Measurements from ENCODE around the gene STK40. TPM values are rescaled to one million over a fixed set of nuclear protein-coding genes. Genes with fewer than 3 reads are reported as not detected.
A peak's percentile ranks its signal among the peaks of the same experiment; 100 is the strongest.

STK40 gene
- total RNA-seq, 1 experiment from 2014 or later = 22.3 TPM

DNA sequence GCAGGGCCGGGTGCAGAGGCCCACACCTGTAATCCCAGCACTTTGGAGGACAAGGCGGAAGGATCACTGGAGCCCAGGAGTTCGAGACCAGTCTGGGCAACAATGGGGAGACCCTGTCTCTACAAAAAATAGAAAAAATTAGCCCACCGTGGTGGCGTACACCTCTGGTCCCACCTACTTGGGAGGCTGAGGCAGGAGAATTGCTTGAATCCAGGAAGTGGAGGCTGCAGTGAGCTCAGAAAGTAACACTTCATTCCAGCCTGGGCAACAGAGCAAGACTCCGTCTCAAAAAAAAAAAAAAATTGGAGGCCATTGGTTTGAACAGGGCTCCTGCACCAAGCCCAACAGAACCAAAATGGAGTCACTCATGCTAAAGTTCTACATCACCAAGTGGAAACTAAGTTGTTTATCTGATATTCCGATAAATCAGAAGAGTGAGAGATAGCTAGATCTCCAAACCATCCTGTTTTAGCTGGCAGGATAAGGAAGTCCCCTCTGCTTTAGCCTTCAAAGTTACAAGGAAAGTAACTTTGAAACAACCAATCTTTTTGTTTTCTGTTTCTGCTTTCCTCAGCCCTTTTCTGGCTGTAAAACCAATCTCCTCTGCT is 12.8 kb upstream of the STK40 start:
- no peak for DNase-seq (ENCODE audit: low read depth)

DNA sequence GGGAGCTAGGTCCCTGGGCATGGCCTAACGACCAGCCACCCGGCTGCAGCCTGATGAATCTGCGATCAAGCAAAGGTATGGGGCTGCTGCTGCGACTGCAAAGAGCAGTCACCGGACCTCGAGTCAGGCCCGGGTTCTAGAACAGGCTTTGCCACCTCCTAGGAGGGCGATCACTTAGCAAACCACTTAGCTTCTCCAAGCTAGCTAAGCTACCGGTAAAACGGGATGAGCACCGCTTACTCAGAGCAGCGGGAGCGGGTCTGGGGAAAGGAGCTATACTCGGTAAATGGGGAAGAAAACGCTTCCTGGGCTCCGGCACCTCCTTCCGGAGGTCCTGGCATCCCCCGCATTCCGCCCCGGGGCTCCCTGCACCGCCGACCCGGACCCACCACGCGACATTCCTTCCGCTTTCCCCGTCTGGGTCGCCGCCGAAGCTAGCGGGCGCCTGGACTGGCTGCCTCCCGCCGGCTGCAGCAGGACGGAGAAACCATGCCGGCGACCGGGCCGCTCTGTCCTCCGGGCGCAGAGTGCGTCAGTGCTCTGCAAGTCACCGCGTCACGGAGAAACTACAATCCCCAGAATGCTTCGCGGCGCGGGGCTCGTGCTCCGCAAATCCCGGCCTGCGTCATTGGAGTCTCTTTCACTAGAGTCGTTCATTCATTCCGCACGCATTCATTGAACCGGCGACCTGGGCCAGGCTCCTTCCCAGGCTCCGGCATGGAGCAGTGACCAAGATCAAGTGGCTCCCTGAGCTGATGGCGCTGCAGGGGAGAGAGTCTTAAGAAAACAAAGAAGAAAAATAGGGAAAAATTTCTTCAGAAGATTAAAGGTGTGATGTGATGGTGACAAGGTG is 11.9 kb upstream of the STK40 start, which contains the start of gene LSM10:
TSS of gene LSM10 (minus strand) at position 531 of the 853 bp plus-strand sequence. CDS start 3,779 bp downstream, outside the sequence.
- peak; percentile 92 for DNase-seq (ENCODE audit: low read depth)

DNA sequence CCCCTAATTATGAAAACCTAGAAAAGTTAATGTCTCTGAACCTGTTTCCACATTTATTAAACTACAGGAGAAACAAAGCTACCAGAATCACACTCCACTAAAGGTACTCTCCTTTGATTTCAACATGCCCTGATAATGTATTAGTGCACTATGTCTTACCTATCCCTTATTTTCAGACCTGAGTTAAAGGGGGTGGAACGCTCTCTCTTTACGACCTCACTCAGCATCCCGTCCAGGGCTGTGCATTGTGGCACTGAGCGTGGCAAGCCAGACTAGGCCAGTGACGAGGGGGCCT is 11.3 kb upstream of the STK40 start:
- DNase-seq (ENCODE audit: low read depth) = no peak

DNA sequence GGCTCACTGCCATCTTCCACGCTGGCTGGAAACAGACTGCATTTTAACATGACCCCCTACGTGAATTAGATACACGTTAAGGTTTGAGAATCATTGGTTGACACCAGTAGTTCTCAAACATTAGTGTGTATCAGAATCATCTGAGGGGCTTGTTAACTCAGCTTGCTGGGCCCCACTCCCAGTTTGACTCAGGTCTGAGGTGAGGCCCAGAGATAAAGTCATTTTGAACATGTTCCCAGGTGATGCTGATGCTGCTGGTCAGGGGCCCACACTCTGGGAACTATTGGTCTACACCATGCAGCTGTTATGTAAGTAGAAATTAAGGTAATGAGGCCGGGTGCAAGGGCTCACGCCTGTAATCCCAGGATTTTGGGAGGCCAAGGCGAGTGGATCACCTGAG is 10.6 kb upstream of the STK40 start:
- no peak for DNase-seq (ENCODE audit: low read depth)

DNA sequence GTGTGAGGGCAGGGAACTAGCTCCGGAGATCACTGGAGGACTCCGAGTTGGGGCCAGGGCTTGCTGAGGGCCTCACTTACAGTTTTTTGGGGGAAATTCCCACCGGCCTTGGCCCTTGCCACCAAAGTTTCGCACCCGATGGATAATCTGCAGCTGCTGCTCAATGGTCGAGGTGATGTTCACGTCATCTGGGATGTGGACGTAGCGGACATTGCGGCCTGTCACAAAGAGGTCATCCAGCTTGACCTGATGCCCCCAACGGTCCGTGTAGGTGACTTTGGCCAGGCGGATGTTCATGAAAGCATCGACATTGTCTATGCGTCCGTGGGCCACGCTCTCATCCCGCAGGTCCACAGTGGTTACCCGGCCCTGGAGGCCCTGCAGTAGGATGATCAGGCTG is 8.0 kb upstream of the STK40 start:
- DNase-seq (ENCODE audit: low read depth) = no peak

DNA sequence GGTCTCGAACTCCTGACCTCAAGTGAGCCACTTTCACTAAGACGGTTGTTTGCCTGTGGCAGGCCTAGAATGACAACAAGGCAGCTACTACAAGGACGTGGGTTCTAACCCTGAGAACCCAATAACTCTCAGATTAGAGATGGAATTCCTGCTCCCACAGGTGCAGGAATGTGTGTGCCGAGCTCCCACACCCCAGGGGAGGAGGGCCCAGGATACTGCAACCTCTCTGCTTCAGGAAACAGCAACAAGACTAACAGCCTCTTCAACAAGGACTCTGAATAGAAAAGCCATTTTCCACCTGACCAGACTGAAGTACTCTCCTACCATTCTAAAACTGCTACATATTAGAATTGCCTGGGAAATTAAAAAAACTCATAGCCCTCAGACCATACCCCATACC is 7.1 kb upstream of the STK40 start:
- no peak for DNase-seq (ENCODE audit: low read depth)

DNA sequence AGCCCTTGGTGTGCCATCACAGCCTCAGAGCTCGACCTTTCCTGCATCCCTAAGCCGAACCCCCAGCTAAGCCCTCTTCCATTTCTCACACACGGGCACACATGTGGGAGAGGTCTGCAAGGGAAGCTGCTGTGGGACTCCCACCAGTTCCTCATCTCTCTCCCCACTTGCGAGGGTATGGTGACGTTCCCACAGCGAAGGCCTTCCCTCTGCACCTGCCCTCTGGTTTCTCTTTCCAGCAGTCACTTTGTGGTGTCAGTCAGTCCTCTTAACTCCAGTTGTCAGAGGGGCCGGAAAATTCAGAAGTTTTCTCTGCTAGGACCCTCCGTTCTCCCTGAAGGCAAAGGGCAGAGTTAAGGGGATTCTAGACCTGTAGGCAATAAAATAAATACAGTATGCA is 5.5 kb upstream of the STK40 start:
- no peak for DNase-seq (ENCODE audit: low read depth)

DNA sequence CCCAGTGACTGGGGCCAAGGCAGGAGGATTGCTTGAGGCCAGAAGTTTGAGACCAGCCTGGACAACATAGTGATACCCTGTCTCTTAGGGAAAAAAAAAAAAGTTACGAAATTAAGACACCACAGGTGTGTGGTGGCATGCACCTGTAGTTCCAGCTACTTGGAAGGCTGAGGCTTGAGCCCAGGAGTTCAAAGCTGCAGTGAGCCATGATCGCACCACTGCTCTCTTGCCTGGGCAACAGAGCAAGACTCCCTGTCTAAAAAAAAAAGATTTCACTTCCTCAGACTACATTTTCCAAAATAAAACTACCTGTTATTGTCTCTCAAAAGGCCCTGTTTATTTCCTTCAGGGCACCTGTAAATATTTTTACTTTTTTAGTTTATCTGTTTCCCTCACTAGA is 4.7 kb upstream of the STK40 start:
- no peak for DNase-seq (ENCODE audit: low read depth)

DNA sequence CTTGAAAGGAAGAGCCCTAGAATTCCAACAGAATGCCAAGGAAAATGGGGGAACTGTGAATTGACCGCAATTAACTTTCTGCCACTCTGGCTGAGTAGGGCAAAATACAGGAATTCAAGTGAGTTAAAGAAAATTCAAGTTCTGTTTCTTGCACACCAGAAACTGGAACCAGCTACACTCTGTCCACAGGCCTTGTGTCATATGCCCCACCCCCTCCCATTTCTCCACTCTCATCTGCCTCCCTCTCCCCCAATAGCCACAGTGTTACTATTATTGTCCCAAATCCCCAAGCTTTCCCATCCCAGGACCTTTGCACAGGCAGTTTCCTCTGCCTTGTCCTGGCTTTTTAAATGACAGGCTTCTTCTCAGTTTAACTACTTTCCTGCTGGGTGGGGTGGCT is 4.3 kb upstream of the STK40 start:
- DNase-seq (ENCODE audit: low read depth) = no peak

DNA sequence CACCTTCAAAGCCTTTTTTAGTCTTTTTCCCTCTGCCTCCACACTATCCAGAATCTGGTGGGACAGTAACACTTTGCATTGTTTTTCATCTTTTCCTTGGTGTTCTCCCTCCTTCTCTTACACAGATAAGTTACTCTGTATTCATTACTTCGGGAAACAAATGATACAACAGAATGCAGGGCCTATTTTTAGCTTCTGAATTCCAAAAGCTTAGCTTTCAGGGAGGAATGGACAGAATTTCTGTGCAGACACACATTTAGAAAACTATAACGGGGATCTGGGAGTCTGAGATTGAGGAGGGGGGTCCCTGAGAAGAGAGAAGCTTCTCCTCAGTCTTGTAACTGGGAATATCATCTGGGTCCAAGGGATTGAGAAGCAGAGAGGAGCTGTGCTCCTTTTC is 3.5 kb upstream of the STK40 start:
- no peak for DNase-seq (ENCODE audit: low read depth)

DNA sequence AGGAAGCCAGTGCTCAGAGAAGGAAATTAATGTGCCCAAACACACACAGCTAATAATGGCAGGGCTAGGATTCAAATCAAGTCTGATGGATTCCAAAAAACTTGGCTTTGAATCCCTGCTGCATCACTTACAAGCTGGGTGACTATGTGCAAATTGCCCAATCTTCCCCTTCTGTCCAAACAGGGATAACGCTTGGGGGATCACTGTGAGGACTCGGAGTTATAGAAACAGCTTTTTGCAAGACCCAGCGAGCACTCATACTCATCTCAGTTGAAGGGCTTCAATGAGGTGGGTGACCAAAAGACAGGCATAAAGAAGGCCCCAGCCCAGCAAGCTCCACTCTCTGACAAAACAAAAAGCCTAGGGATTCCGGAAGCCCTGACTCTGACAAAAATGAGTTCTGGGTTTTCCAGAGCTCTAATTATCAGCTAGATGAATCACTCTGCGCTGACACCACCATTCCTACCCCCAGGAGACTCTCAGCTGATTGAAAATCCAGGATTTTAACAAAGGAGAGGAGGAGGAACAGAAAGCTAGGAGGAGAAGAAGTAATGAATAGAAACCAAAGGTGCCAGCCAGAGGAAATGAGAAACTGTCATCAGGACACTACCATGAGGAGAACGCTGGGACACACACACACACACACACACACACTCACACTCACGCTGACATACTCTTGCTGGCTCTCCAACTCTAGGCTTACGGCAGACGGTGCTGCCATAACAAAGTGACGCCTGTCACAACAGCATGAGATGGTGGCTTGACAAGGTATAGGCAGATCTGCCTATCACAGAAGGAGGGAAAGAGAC is 1.6 kb upstream of the STK40 start:
- peak; percentile 74 for DNase-seq (ENCODE audit: low read depth)

DNA sequence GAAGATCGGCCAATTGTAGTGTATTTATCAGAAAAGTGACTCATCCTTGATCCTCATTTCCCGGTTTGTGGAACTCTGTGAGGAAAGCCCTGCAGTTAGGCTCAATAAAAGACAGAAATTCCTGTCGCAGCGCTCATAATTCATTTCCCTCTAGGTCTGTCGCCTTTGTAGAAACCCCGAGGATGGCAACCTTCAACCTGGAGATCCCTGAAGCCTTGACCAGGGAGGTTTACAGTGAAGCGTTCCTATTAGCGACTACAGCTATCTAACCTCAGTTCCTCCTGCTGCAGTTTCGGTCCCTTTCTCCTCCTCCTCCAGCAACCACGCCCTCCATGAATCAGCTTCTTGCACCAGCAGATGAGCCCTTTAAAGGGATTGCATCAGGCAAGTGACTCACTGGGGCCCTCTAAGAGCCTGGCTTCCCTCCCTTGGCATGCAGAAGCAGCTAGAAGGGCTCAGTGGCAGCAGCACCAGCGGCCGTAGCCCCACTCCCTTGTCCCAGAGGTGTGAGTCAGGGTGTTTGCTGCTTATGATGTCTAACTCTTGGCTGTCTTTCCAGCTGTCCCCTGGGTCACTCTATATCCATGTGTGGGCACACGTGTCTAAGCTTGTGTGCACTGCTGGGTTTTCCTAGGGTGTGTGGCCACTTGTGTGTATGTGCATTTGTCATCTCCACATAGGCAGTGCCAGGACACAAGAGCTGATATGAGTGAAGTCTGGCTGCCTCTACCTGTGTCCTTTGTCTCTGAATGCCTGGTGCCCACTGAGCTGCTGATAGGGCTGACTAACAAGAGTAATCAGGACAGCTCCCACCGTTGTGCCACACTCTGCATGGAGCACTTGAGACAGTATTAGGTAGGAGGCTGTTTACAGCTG is 779 bp upstream of the STK40 start:
- peak; percentile 100 for DNase-seq (ENCODE audit: low read depth)

DNA sequence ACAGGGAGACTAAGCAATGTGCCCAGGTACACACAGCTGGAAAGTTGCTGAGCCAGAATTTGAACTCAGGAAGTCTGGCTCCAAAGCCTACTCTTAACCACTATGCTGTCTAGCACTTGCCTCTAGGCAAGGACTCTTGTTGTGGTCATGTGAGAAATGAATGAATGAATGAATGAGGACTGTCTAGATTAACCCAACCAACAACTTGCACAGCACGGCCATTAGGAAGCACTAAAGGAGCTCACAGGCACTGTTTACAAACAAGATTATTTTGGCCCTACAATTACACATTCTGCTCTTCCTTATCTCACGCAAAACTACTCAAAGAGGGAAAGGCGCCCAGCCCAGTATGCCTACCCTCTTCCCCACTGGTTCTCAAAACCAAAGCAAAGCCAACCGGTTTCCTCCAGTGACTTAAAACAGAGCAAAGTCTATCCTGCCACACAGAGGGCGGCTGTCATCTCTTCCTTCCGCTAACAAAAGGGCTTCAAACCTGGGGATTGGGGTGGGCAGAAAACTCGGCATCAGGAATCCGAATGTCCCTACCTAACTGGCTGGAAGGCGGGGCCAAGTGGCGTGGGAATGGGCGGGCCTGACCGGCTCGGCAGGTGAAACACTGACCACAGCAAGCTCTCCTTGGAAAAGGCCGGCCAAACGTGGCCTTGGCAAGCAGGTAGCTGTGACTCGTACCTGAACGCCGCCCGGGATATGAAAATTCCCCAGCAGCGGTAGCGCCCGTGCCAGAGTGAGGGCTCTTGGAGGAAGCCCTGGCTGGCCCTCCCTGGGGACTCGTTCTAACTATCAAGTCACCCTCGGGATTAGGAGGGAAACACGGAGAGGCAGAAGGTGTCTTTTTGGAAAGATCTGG is 948 bp downstream of the STK40 start:
- peak; percentile 30 for DNase-seq (ENCODE audit: low read depth)

DNA sequence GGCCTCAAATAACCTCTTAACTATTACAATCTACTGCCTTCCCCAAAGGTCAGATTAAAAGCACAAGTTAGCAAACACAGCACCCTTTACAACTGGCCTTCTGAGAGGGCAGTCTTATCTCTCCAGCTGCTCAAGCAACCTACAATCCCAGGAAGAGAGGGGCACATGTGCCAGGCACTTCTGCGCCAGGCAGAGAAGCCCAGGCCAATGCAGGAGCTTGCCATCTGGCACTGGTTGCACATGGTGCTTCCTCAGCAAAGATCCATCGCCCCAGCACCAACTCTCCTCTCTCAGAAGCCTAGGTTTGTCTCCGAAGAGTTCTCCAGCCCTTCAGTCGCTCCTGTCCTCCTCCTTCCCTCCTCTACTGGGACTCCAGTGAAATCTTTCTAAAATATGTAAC is 2.5 kb downstream of the STK40 start:
- DNase-seq (ENCODE audit: low read depth) = no peak

DNA sequence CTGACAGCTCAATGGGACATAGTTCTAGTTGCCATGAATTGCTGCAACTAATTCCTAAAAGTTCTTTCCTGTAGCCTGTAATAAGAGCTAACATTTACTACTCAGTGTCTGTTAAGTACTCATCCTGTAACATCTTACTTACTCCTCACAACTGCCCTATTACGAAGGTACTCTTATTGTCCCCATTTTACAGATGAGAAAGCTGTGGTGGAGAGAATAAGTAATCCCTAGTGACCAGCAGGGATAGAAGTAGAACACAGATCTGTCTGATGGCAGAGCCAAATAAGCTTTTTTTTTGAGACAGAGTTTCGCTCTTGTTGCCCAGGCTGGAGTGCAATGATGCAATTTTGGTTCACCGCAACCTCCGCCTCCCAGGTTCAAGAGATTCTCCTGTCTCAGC is 3.1 kb downstream of the STK40 start:
- DNase-seq (ENCODE audit: low read depth) = no peak

DNA sequence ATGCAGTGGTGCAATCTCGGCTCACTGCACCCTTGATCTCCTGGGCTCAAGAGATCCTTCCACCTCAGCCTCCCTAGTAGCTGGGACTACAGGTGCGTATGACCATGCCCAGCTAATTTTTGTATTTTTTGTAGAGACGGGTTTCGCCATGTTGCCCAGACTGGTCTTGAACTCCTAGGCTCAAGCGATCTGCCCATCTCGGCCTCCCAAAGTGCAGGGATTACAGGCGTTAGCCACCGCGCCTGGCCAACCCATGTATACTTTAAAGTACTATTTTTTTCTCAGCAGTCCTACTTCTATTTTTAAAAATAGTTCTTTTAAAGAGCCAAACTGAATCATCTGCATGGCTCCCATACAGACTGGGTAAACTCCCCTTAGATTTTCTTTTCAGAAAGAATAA is 3.5 kb downstream of the STK40 start:
- DNase-seq (ENCODE audit: low read depth) = no peak

DNA sequence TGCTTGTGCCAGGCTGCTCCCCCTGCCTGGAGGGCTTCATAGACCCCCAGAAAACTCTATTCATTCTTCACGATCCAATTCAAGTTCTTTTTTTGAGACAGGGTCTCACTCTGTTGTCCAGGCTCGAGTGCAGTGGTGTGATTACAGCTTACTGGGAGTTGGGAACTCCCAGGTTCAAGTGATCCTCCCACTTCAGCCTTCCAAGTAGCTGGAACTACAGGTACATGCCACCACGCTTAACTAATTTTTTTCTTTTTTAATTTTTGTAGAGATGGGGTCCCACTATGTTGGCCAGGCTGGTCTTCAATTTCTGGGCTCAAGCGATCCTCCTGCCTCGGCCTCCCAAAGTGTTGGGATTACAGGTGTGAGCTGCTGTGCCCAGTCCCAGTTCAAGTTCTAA is 4.3 kb downstream of the STK40 start:
- no peak for DNase-seq (ENCODE audit: low read depth)

DNA sequence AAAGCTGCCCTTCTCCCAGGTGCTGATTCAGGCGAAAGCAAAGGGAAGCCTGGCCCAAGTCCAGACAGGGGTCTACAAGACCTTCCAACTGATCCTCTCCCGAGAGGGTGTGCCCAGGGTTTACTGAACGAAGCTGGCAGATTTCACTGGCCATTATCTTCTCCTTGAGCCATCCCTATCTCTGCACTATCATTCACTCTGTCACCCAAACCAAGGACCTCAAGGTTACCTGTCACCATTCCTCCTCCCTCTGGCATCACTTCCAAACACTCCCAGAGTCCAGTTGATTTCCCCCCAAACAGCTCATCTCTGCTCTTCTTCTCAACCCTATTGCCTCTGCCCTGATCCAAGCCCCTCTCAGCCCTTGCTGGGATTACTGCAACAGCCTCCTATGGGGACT is 4.9 kb downstream of the STK40 start:
- no peak for DNase-seq (ENCODE audit: low read depth)

DNA sequence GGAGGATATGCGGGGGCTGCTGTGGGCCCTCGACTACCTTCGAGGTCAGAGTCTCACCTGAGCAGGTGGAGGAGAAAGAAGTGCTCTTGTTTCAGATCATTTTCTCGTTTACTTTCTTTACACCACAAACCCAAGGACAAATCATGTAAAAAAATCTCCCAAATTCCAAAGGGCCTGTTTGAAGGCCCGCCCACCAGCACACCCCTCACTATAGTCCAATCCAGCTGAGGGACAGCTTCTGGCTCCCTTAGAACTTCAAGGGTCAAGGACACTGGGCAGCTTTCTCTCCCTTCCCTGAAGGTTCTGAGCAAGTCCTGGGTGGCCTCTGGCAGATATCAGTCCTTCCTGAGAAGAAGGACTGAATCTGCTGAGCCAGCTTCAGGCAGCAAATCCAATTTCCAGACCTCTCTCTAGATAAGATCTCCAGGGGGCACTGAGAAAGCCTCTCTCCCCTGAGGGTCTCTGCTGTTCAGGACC is 5.5 kb downstream of the STK40 start:
- no peak for DNase-seq (ENCODE audit: low read depth)

DNA sequence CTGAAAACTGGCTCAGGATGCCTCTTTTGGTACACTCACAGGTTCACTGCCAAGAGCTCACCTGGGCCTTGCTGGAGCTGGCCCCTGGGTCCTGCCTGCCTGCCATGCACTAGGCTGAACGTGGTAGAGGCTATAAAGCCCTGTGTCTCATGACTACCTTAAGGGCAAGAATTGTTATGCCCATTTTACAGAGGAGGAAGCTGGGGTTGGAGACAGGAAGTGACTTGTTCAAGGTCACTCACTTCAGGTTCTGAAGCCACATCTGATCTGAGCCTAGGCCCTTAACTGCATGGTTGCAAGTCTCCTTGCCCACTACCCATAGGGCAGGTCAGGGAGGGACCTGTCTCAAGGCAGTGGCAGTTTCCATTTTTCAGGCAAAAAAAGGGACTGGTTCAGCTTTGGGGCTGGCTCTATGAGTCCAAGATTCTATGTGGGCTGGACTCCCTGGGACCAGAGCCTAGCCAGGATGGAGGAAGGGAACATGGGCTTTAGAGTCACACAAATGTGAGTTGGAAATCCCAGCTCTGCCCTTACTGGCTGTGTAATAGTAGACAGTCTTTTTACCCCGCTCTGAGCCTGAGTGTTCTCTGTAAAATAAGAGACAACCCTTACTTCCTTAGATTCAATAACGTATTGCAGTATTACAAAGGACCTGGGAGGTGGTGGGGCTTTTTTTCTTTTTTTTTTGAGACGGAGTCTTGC is 7.8 kb downstream of the STK40 start:
- no peak for DNase-seq (ENCODE audit: low read depth)
